ENCODE measurements around the gene SLC44A3. TPM values are rescaled to one million over a fixed set of nuclear protein-coding genes. Genes with fewer than 3 reads are reported as not detected.
A peak's percentile ranks its signal among the peaks of the same experiment; 100 is the strongest.

Gene SLC44A3
- total and polyA plus RNA-seq, 8 donors: 3.1 to 80.3 (median 12.0) TPM; not detected in 1

DNA sequence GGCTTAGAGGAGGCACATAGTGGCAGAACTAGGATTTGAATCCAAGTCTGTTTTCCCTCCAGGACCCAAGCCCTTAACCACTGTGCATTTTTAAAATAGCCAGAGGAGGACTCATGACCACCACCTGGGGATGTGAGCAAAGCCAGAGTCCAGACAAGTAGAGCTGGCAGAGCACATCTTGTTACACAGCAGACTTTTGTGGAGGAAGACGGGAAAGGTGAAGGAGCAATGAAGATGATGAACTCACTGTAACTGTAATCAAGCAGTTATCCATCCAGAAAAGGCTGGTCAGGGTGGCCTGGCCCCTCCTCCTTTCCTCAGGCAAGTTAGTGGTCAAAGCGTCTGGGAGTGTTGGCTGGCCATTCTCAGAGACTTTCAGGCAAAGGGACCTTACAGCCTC, 50.9 kb downstream of the SLC44A3 start:
- intact Hi-C loops (cut with DNase I; ENCODE audit: low total_unique reads): no loop called here
- WGBS, 5 donors: 70 to 89% (median 83%) methylated on average over 2 of the region's 2 CpGs
- peak overlapping the region in 1 of 5 donors; percentile 62 for H3K27ac ChIP-seq

DNA sequence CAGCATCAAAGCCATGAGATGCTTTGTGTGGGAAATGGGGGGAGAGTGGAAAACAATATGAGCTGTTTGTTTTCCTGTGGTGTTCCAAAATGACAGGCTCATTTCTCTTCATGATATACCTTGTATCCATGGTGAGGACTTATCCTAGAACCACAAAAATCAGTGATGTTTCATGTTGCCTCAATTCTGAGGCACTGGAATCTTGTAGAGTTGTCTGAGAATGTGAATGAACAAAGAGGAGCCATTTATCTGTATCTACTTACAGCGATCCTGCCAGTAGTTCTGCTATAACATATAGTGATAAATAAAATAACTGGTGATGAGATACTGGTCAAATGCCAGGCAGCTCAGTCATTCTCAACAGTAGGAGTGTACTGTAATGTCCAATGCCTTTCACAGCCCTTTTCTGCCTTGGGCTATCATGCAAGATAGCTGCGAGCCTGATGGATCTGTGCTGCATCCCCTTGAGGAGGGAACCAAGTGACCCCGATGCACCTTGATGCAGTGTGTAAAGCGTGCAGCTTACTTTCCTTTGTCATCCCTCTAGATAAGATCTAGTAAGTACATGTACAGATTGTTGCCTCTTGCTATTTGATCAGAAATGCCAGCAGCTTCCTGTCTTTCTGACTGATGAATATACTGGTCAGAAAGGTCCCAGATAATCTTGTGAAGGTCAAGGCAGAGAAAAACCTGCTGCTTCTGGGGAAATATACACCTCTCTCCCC, 52.8 kb downstream of the SLC44A3 start:
- no peaks in the 10 kb centered on the region for H3K9me3 ChIP-seq
- peaks cover 0 to 42% (median 16%) of the 10 kb centered on the region in 4 donors for H3K36me3 ChIP-seq
- peaks cover 0 to 24% (median 7%) of the 10 kb centered on the region in 4 donors for H3K4me1 ChIP-seq
- H3K27me3 ChIP-seq: no peaks in the 10 kb centered on the region
- intact Hi-C loops (cut with DNase I; ENCODE audit: low total_unique reads): no loop called here
- WGBS, 5 donors: 72 to 80% (median 76%) methylated on average over 4 of the region's 4 CpGs
- H3K27ac ChIP-seq: peak overlapping the region in 1 of 5 donors; percentile 75
- H3K4me3 ChIP-seq: no peak overlapping the region
- DNase-seq: no peak
- TF ChIP-seq POLR2AphosphoS5 (IDR thresholded peaks at IDR 0.05): no peak
- TF ChIP-seq, protein P1, sequence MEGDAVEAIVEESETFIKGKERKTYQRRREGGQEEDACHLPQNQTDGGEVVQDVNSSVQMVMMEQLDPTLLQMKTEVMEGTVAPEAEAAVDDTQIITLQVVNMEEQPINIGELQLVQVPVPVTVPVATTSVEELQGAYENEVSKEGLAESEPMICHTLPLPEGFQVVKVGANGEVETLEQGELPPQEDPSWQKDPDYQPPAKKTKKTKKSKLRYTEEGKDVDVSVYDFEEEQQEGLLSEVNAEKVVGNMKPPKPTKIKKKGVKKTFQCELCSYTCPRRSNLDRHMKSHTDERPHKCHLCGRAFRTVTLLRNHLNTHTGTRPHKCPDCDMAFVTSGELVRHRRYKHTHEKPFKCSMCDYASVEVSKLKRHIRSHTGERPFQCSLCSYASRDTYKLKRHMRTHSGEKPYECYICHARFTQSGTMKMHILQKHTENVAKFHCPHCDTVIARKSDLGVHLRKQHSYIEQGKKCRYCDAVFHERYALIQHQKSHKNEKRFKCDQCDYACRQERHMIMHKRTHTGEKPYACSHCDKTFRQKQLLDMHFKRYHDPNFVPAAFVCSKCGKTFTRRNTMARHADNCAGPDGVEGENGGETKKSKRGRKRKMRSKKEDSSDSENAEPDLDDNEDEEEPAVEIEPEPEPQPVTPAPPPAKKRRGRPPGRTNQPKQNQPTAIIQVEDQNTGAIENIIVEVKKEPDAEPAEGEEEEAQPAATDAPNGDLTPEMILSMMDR (IDR thresholded peaks at IDR 0.05): no peak
- TF ChIP-seq POLR2A (IDR thresholded peaks at IDR 0.05): no peak
- no peak for TF ChIP-seq EP300 (IDR thresholded peaks at IDR 0.05)

More for the DNA sequence above, 50.9 kb downstream of the SLC44A3 start:
- TF ChIP-seq POLR2AphosphoS5 (IDR thresholded peaks at IDR 0.05): no peak
- TF ChIP-seq POLR2A (IDR thresholded peaks at IDR 0.05): no peak
- no peak for TF ChIP-seq EP300 (IDR thresholded peaks at IDR 0.05)
- TF ChIP-seq, protein P1 (IDR thresholded peaks at IDR 0.05): no peak
- Histone ChIP-seq H3K4me3 (no peak overlapping the region), H3K4me1 (peaks cover 0 to 36% (median 16%) of the 10 kb centered on the region in 4 donors), H3K27me3 (no peaks in the 10 kb centered on the region), H3K9me3 (no peaks in the 10 kb centered on the region), H3K36me3 (peaks cover 0 to 45% (median 13%) of the 10 kb centered on the region in 4 donors)
- DNase-seq: no peak

DNA sequence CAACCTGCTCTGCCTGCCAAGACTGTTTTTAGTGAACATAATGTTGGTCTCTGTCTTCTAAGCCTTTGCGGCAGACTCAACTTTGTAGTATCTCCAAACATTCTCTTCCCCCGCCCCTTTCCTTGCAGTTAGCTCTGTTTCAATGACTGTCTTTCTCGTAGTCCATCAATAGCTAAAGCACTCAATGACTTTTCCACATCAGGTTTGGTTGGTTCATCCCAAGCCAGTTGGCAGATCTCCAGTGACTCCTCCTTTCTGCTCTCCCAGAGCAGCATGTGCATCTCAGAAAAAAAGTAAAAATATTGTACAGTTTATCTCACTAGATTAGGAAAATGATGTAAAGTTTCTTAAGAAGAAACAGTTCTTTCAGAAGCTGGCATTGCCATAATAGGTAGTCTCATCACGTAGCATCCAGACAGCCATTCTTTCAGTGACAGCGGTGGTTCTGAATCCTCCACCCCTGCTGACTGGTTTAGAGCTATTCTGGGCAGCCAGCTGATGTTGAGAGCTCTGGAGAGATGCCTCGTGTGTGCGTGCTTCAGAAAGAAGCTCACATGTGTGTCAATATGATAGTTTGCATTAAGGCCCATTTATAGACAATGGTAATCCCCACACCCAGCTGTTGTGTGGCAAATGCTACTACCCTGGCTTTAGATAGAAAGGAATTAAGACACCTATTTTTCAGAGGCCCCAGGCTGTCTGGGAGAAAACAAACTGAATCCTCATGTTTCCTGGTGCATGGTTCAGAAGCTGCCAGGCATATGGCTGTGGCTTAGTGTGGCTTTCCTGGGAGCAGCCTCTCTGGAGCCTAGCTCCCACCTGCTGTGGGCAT, 53.6 kb downstream of the SLC44A3 start:
- Histone ChIP-seq H3K27me3 (no peaks in the 10 kb centered on the region), H3K9me3 (no peaks in the 10 kb centered on the region), H3K36me3 (peaks cover 0 to 37% (median 14%) of the 10 kb centered on the region in 4 donors), H3K27ac (peak overlapping the region in 2 of 5 donors; percentile 27 to 75), H3K4me3 (no peak overlapping the region), H3K4me1 (peaks cover 0 to 24% (median 7%) of the 10 kb centered on the region in 4 donors)
- intact Hi-C loops (cut with DNase I; ENCODE audit: low total_unique reads): no loop called here
- TF ChIP-seq, protein P1 (IDR thresholded peaks at IDR 0.05): no peak
- TF ChIP-seq POLR2A (IDR thresholded peaks at IDR 0.05) (no peak), EP300 (IDR thresholded peaks at IDR 0.05) (no peak), POLR2AphosphoS5 (IDR thresholded peaks at IDR 0.05) (no peak)
- peak in 1 of 2 donors; percentile 67 for DNase-seq
- 63 to 82% (median 74%) methylated on average over 7 of the region's 7 CpGs for WGBS, 5 donors

DNA sequence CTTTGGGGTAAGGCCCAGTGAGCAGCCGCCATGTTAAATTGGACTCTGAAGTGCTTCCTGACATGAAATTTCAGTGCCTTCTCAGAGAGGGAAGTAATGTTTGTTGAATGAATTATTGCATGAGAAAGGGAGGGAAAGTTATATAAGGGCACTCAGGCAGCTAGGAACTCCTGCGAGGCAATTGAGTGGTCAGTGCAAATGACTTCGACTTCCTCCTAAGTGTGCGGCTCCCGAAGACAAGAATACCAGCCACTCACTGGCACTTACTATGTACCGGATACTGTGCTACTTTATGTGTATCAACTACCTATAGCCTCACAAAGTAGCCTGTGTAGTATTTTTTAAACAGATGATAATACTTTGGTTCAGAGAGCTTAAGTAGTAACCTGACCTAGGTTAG, 54.3 kb downstream of the SLC44A3 start:
- peak overlapping the region in 2 of 5 donors; percentile 27 to 75 for H3K27ac ChIP-seq
- no peak for DNase-seq
- WGBS, 5 donors: 90 to 98% (median 96%) methylated on average over 6 of the region's 6 CpGs
- no peaks in the 10 kb centered on the region for H3K9me3 ChIP-seq
- H3K4me1 ChIP-seq: peaks cover 0 to 24% (median 7%) of the 10 kb centered on the region in 4 donors
- no peaks in the 10 kb centered on the region for H3K27me3 ChIP-seq
- H3K4me3 ChIP-seq: no peak overlapping the region
- TF ChIP-seq EP300 (IDR thresholded peaks at IDR 0.05) (no peak), POLR2A (IDR thresholded peaks at IDR 0.05) (no peak), POLR2AphosphoS5 (IDR thresholded peaks at IDR 0.05) (no peak)
- TF ChIP-seq, protein P1 (IDR thresholded peaks at IDR 0.05): no peak
- peaks cover 0 to 32% (median 12%) of the 10 kb centered on the region in 4 donors for H3K36me3 ChIP-seq
- intact Hi-C loops (cut with DNase I; ENCODE audit: low total_unique reads): no loop called here

Data from stomach (tissue), 9 donors.